ENCODE results near the gene TGFB1.

The TGFB1 gene

GRCh38 chr19:41353466-41354342 lies at the start of gene TGFB1:
Gene TGFB1 (minus strand): TSS chr19:41353922. CDS start chr19:41353044, 878 bp downstream.
- DNase-seq (ENCODE audit: extremely low read depth, low read depth) = no peak
- peak within 1 kb of the TSS; percentile 89 for H3K4me3 ChIP-seq (replicated peaks; ENCODE audit: low read depth, low read length)
- TF ChIP-seq CTCF (IDR thresholded peaks at IDR 0.05; ENCODE audit: low read depth, low read length, missing control alignments) = peak; percentile 84

GRCh38 chr19:41402010-41402409 lies 48.3 kb upstream of the TGFB1 start:
- no peak for DNase-seq (ENCODE audit: extremely low read depth, low read depth)
- H3K4me3 ChIP-seq (replicated peaks; ENCODE audit: low read depth, low read length) = no peak overlapping the region
- no peak for TF ChIP-seq CTCF (IDR thresholded peaks at IDR 0.05; ENCODE audit: low read depth, low read length, missing control alignments)

- no peak for TF ChIP-seq CTCF (IDR thresholded peaks at IDR 0.05; ENCODE audit: low read depth, low read length, missing control alignments)
- H3K4me3 ChIP-seq (replicated peaks; ENCODE audit: low read depth, low read length) = no peak overlapping the region
- DNase-seq (ENCODE audit: extremely low read depth, low read depth) = no peak
Observed at GRCh38 chr19:41401483-41401882, 47.8 kb upstream of the TGFB1 start.

- H3K4me3 ChIP-seq (replicated peaks; ENCODE audit: low read depth, low read length) = no peak overlapping the region
- TF ChIP-seq CTCF (IDR thresholded peaks at IDR 0.05; ENCODE audit: low read depth, low read length, missing control alignments) = no peak
- no peak for DNase-seq (ENCODE audit: extremely low read depth, low read depth)
Observed at GRCh38 chr19:41399525-41399924, 45.8 kb upstream of the TGFB1 start.

- DNase-seq (ENCODE audit: extremely low read depth, low read depth) = no peak
- H3K4me3 ChIP-seq (replicated peaks; ENCODE audit: low read depth, low read length) = peak overlapping the region; percentile 97
- no peak for TF ChIP-seq CTCF (IDR thresholded peaks at IDR 0.05; ENCODE audit: low read depth, low read length, missing control alignments)
Observed at GRCh38 chr19:41399091-41399490, 45.4 kb upstream of the TGFB1 start.

- no peak for DNase-seq (ENCODE audit: extremely low read depth, low read depth)
- H3K4me3 ChIP-seq (replicated peaks; ENCODE audit: low read depth, low read length) = peak overlapping the region; percentile 97
- TF ChIP-seq CTCF (IDR thresholded peaks at IDR 0.05; ENCODE audit: low read depth, low read length, missing control alignments) = no peak
Observed at GRCh38 chr19:41398598-41398997, 44.9 kb upstream of the TGFB1 start.
